Cerebellar nuclear complex (tissue), 1 donor: ENCODE measurements around the gene MEIOB.

ENCODE experiments used
- DNase-seq, 2 experiments: peaks; one replicate each; lab custom pipeline; 2025; lab: John Stamatoyannopoulos, UW

MEIOB gene

GRCh38 chr16:1830213-1830612 is 41.8 kb downstream of the MEIOB start:
- no peak for DNase-seq

- DNase-seq: no peak
Observed at GRCh38 chr16:1828645-1829410, 43.1 kb downstream of the MEIOB start.

GRCh38 chr16:1826691-1827573 is 45.0 kb downstream of the MEIOB start, which contains the start of the genes FAHD1 and HAGH:
Gene FAHD1, plus strand, starts transcription at chr16:1827206. Its CDS starts 33 bp downstream, at chr16:1827239.
Gene HAGH, minus strand, starts transcription at chr16:1826825. Its CDS starts 38 bp downstream, at chr16:1826787.
- DNase-seq: peak; percentile 10 to 66

DNA sequence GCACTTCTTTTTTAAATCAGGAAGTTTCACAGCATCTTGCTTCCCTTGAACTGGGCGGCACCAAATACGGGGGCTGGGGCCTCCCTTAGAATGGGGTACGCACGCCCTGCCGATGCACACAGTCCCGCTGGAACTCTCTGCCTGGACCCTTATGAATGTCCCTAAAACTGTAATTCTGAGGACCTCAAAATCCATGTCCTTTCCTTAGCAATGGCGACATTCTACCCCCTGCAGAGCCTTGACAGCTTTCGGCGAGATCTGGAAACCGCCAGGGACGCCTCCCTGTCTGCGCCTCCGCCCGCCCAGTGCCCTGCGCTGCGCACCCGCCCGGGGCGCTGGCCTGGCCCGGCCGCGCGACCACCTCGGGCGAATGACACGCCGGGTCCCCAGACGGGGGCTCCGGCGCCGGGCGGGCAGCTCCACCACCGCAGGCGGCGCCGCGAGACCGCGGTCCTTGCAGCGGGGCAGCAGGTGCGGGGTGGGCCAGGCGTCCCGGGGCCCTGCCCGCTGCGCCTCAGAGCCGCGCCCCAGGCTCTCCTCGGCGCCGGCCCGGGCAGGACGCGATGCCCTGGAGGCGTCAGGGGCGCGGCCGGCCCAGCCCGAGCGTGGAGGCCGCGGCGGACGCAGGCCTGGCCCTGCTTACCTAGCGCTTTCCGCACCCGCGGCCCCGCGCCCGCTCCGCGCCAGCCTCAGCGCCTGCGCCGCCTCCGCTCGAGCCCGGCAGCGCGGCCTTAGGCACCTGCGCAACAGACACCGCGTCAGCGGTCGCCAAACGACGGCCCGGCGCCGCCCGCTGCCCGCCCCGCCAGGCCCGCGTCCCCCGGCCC is 45.9 kb downstream of the MEIOB start:
- DNase-seq: no peak

DNA sequence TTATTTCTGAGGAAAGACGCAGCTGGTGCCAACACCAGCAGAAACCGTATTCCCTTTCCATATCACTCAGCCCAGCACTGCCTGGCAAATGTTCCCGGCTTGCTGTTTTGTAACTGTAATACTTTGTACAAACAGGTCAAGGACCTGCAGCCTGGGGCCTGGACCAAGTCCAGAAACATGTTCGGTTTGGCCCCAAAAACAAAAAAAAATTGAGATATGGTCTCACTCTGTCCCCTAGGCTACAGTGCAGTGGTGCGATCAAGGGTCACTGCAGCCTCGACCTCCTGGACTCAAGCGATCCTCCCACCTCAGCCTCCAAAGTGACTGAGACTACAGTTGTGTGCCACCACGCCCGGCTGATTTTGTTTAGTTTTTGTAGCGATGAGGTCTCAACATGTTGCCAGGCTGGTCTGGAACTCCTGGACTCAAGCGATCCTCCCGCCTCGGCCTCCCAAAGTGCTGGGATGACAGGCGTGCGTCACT is 46.5 kb downstream of the MEIOB start:
- DNase-seq: no peak

DNA sequence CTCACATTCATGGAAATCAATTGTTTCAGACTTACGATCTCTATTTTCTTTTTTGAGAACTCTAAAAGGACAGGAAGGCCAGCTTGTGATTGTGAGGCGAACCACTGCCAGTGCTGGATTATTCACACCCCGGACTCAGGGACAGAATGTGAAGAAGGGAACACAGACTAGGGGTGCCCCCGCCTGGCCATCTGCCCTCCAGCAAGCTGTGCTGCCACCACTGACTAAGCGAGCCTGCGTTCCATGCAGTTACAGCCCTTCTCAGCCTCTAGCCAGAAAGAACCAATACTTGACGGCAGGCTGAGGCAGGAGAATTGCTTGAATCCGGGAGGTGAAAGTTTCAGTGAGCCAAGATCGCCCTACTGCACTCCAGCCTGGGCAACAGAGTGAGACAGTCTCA is 48.1 kb downstream of the MEIOB start:
- DNase-seq: no peak

DNA sequence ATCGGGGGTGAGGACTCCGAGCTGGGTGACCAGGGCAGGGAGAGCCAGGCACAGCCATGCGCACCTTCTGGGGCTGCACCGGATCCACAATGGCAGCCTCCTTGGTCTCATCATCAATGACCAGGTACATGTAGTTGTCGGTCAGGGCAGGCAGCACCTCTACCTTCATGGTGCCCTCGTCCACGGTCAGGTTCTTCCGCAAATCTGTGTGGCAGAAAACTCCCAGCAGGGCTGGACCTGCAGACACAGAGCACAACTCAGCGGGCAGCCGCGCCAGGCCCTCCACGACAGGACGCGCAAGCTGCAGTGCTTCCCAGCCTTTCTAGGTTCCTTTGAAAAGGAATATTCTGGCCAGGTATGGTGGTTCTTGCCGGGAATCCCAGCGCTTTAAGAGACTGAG is 49.2 kb downstream of the MEIOB start:
- no peak for DNase-seq

- DNase-seq: no peak
Observed at GRCh38 chr16:1821861-1822611, 49.9 kb downstream of the MEIOB start.

DNA sequence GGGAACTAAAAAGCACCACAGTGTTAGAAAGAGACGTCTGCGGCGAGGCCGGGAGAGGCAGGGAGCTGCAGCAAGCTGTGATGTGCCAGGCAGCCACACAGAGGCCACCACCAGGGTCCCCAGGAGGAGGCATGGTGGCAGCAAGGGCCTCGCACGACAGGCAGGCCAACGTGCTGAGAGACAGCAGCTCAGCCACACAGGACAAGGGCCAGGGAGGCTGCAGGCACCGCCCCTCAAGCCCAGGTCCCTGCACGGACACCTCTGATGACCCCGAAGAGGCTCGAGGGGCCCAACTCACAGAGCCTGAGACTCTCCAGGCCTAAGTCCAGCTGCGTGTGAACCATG is 51.0 kb downstream of the MEIOB start:
- no peak for DNase-seq

GRCh38 chr16:1820096-1820945 is 51.6 kb downstream of the MEIOB start:
- no peak for DNase-seq

GRCh38 chr16:1819611-1820010 is 52.4 kb downstream of the MEIOB start:
- no peak for DNase-seq

GRCh38 chr16:1818873-1819525 is 53.0 kb downstream of the MEIOB start:
- DNase-seq: no peak

DNA sequence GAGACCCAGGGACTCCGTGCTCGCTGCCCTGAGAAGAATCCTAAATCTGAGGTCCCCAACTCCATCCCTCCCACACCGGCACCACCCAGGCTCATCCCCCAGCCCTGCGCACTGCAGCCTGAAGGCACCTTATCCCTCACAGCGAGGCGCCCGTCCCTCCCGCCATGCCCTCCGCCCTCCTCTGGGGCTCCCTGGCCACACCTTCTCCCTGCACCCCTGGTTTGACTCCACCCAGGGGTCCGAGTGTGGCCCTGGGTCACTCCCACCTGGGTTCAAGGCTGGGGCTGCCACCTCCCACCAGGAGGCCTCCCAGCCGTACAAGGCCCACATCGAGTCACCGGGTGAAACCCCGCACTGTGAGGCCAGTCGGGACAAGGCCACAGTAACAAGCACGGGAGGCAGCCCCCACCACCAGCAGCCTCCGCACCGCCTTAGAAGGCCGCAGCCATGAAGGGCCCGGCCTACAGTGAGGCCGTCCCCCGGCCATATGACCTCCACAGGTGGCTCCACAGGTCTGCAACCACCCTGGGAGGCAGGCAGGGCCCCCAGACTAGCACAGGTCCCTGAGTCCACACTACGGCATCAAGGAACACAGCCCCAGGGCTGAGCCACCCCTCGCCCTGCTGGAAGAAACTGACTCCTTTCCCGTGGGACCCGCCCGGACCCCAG is 53.6 kb downstream of the MEIOB start:
- DNase-seq: no peak

- DNase-seq: no peak
Observed at GRCh38 chr16:1817716-1818115, 54.2 kb downstream of the MEIOB start.

- DNase-seq: no peak
Observed at GRCh38 chr16:1817276-1817589, 54.7 kb downstream of the MEIOB start.

- no peak for DNase-seq
Observed at GRCh38 chr16:1816396-1817275, 55.3 kb downstream of the MEIOB start.

- DNase-seq: no peak
Observed at GRCh38 chr16:1815461-1815860, 56.5 kb downstream of the MEIOB start.

- peak in 1 of 2 experiments; percentile 2 for DNase-seq
Observed at GRCh38 chr16:1812732-1813163, 59.2 kb downstream of the MEIOB start.
